Measurements from ENCODE around the gene ADAMTS6.

The ADAMTS6 gene

DNA sequence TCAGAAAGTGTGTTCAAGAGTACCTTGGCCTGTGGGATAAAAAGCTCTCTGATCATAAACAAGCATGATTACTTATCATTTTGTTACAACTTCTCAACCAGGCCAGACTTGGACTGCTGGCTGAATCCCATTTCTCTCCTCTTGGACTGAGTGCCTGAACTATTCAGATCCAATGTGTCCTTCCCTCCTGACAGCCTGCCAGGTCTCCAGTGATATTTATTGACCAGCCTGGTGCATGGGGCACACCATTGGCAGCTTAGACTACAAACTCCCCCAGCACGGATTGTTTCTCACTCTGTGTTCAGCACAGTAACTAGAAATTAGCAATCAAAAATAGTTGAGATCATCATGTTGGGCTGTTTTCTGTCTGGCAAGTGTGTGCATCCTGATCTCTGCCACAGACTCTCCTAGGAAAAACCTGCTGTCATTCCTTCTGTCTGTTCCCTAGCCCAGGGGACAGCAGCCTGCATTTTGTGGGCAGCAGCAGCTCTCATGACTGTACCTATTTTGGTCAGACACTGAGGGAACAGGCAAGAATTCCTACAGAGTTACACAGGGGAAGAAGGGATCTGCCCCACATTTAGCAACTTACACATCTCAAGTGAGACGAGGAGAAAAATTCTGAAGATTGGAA lies 348.1 kb downstream of the ADAMTS6 start:
- no peak for DNase-seq

DNA sequence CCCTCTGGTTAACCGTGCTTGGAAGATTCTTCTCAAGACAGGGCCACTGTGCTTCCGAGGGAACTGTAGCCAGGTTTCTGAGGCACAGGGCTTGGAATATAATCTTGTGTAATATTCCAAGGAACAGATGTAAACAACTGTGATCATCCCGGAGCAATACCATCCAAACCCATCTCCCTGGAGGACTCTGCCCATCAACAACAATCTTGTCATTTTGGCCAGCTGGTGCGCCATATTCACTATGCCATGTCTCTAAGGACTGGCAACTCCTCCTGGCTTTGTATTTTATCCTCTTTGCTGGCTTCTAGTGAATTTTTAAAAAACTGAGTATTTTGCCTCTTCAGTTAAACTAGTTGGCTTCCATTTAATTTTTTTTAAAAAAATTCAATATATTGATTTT lies 349.3 kb downstream of the ADAMTS6 start:
- DNase-seq: no peak

DNA sequence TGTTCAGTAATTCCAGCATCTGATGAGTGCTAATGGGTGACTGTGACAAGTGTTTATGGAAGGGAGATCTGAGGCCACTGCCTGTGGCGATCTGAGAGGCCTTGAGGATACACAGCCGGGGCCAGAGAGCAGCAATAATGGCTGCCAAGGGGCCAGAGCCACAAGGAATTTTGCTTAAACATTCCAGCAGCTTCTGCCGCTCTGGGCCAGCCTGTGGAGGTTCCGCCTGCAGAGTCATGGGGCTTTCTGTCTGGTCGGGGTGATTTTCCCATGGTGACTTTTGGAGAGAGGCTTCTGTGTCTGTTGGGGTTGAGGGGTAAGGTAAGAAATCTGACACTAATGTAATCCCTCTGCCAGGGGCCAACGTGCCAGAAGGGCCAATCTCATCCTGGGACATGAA lies 353.5 kb downstream of the ADAMTS6 start:
- DNase-seq: no peak

DNA sequence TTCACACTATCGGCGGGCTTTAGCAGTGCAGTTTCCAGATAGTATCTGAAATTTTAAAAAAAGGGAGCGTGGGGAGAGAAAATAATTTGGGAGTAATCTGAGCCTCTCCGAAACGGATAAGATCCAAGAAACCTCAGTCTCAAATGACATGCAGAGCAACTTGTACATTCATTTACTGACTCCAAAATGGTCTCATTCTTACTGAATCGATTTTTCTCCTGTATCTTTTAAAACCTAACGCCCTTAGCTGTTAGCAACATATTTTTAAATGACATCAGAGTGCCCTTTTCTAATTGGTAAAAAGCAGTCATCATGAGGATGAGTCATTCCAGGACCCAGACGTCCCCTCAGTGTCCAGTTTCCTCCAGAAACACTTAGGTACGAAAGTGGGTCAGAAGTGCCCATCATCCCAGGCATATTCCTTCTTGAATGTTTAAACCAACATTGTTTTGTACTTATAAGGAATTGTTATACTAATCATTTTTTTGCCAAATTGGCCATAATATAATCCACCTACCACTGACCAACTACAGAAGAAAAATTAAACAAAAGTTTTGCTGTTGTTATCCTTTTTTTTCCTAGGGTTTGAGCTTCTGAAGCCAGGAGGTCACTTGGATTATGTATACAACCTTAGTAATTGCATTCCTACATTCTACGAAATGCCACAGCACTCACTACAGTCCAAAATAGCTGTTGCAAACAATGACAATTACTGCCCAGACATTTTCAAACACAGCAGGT lies 354.4 kb downstream of the ADAMTS6 start:
- no peak for DNase-seq

DNA sequence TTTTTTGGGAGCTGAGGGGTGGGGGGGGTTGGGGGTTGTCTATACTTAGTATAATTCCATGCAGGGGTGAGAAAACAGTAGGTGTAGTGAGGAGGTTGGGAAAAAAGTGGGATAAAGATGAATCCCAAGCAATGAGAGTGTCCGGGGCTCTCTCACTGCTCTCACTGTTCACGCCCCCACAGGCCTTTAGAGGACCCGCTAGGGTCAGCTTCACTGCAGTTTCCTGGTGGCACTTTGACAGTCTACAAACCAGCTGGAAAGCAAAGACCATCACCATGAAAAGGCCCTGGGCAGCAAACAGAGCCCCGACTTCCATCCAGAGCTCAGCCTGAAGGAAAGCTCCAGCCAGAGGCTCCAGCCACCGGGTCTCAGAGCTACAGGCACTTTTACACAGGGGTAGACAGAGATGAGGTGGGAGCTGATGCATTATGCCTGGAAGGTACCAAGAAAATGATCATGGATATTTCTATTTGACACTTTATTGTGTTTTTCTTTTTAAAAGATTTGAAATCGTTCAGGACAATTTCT lies 355.1 kb downstream of the ADAMTS6 start:
- DNase-seq: no peak

DNA sequence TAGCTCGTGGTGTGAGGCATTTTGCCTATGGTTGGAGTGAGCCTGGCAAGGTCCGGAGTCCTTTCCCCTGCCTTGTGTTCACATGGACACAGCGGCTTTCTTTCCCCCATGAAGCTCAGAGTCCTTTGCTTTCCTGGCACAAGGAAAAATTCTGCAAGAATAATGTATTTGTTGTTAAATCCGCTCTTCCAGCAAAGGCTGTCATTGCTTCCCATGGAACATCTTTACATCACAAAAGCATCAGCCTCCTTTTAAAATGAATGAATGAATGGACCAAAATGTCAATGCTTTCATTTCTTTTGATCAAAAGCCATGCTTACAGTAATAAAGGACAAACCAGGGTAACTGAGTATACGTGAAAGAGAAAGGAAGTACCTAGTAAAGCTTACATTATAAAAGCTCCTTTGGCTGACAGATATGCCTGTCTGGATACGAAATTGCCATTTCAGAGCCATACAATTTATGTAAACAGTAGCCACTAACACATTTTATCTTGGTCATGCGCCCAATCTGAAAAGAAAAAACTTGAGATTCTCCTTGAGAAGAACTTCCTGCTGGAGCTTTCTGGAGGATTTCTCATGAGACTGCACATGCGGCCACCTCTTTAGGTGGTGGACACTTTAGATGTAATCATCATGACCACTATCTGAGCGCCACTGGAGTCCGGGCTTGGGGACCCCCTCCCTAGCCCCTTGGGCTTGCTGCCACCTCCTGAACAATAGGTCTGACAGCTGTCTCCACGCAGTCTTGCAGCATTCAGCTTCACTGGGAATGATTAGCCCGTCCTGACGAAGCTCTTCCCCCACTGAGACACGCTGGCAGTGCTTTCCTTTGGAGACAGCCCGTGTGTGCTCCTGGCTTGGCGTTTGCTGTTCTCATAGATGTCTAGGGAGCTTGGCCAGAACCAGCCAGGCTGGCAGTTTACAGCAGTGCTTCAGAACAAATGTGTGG lies 355.9 kb downstream of the ADAMTS6 start:
- DNase-seq: no peak

DNA sequence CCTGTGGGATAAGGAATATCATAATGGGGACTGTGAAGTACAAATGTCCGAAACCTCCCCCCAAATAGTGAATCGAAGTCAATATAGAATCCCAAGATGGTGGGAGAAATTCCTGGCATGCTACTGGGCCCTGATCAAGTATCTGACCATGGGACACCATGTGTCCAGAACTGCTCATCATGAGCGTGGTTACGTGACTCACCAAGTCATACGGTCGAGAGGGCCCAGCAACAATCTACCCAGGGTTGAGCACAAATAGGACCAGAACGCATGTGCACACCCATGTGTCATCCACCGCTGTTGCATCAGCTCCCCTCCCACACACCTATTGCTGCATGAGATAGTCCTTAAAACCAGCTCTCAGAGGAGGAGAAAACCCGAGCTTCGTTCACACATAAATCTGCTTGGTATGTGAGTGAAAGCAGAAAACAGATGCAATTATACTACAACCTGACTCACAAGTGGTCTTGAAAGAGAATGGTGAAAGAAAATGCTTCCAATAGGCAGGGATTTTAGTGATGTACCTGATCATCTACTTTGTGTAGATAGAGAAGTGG lies 359.8 kb downstream of the ADAMTS6 start:
- no peak for DNase-seq

DNA sequence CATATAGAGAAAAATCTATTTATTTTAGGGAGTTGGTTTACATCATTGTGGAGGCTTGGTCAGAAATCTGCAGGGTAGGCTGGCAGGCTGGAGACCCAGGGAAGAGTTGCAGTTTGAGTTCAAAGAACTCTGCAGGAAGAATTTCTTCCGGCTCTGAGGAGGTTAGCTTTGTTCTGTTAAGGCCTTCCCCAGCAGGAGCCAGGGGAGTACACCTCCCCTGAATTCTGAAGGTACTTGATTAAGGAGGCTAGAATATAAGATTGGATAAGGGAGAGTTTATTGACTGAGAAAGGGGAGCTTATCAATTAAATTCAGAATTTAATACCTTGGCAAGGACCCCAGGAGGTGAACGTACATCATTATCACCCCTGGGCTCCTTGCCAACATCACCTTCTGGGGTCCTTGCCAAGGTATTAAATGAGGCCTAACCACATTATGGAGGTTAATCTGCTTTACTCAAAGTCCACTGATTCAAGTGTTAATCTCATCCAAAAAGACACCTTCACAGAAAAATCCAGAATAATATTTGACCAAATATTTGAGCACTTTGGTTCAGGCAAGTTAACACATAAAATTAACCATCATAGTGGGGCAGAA lies 361.3 kb downstream of the ADAMTS6 start:
- no peak for DNase-seq

DNA sequence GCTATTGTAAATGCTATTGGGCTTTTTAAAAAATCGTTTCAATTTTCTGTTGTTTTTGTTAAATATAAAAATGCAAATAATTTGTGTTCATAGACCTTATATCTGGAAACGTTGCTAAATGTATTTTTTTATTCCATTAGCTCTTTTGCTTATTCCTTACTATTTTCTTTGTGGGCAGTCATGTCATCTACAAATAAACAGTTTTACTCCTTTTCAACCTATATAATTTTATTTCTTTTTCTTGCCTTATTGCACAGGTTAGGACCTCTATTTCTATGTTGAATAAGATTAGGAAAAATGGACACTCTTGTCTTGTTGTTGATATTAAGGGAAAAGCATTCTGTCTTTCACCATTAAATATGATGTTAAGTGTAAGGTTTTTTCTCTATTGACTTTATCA lies 364.2 kb downstream of the ADAMTS6 start:
- DNase-seq: no peak

DNA sequence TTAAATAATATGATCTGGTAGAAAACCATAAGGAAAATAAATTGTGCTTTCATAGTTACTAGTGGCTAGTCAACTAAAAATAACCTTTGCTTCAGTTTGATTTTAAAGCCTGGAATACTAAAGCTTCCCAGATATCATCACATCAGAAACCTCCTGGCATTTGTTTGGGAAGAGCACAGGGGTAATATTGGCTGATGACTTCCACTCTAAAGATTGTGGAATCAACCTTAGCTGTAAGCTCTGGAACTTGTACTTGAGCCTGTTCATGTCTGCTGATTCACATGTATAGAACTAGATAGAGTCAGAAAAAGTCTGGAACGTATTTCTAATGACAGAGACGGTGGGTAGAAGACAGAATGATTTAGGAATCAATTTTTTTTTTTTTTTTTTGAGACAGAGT lies 367.9 kb downstream of the ADAMTS6 start:
- no peak for DNase-seq

DNA sequence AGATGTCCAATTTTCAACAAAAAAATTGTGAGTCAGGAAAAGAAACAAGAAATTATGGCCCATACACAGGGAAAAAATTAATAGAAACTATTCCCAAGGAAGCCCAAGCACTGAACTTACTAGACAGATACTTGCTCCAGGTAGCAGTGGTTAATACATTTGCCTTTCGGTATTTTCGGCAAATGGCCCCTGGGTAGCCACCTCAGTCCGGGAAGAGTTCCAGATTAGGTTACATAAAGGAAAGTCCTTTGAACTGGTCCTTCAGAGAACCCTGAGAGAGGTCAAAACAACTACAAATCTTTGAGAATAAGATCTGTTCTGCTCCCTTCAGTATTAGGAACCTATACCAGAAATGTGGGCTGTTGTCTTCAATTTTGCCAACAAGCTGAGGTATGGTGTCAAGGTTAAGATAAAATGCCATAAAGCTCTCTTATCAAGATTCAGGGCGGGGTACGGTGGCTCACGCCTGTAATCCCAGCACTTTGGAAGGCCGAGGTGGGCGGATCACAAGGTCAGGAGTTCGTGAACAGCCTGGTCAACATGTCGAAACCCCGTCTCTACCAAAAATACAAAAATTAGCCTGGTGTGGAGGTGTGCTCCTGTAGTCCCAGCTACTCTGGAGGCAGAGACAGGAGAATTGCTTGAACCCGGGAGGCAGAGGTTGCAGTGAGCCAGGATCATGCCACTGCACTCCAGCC lies 369.6 kb downstream of the ADAMTS6 start:
- DNase-seq: no peak

DNA sequence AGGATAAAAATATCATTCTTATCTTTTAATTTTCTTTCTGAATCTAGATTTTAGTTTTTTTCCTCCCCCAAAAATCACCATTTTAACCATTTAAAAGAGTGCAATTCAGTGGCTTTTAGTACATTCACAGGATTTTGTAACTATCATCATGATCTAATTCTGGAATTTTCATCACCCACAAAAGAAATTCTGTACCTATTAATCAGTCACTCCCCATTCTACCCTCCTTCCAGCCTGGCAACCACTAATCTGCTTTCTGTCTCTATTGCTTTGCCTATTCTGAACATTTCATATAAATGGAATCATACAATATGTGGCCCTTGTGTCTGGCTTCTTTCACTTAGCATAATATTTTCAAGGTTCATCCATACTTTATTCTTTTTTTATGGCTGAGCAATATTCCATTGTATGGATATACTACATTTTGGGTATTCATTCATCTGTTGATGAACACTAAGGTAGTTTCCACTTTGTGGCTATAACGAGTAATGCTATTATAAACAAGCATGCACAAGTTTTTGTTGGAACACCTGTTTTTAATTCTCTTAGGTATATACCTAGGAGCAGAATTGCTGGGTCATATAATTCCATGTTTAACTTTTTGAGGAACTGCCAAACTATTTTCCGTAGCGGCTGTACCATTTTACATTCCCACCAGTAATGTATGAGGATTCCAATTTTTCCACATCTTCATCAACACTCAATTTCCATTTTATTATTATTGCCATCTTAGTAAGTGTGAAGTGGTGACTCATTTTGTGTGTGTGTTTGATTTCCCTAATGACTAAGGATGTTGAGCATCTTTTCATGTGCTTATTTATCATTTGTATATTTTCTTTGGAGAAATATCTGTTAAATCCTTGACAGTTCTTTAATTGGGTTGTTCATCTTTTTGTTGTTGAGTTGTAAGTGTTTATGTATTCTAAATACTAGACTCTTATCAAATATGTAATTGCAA lies 372.7 kb downstream of the ADAMTS6 start:
- no peak for DNase-seq

DNA sequence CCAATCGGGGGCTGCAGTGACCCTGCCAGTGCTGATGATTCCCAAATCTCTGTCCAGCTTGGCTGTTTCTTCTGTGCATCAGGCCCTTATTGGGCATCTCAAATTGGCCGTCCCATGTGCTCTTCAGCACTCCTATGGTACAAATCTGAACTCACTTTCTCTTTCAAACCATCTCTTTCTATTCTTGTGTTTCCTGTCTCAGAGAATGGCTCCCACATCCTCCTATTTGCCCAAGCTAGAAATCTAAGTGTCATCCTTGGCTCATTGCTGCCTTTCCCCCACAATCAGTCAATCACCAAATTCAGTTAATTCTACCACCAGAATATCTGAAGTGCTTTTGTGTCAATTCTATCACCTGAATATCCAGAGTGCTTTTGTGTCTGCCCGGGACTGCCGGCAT lies 376.4 kb downstream of the ADAMTS6 start:
- no peak for DNase-seq

DNA sequence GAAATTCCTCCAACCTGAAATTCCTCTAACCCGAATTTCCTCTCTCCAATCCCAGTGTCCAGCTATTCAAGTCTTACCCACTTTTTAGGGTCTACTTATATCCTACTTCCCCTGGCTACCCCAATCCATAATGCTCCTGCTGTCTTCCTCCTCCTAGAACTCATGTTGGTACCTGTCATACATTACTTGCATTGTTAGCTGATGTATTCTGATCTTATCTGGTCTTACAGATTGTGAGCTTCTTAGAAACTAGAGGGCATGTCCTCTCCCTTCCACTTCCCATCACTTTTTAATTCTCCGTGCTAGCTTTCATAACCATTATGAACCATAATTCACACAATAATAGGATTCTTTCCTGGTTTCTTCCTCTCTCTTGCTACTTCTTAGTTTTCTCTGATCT lies 376.9 kb downstream of the ADAMTS6 start:
- no peak for DNase-seq

DNA sequence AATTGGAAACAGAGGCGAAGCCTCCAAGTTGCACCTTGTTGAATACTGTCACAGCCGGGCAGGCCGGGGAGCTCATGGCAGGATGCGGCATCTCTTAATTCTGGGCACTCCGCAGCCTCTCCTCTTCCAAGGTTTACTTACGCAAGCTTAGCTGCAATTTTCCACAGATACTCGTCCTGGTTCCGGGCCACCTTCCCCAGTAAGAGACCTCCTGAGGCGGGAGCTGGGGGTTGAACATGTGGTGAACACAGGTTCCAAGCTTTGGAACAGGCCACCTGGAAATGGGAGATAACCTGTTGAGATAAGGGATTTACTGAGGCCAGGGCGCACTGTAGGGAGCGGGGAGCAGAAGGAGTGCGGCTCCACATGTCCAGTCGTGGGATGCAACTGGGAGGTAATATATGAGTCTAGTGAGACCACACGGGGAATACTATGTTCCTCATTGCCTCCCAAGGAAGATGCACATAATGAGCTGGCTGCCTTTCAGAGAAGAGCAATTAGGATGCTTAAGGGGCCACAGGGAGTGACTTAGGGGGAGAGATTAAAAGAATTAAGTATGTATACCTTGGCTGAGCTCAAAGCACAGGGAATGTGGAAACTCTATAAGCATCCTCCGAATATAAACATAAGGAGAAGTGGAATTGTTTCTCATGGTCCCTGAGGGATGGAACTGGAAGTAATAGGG lies 377.8 kb downstream of the ADAMTS6 start:
- DNase-seq: no peak

DNA sequence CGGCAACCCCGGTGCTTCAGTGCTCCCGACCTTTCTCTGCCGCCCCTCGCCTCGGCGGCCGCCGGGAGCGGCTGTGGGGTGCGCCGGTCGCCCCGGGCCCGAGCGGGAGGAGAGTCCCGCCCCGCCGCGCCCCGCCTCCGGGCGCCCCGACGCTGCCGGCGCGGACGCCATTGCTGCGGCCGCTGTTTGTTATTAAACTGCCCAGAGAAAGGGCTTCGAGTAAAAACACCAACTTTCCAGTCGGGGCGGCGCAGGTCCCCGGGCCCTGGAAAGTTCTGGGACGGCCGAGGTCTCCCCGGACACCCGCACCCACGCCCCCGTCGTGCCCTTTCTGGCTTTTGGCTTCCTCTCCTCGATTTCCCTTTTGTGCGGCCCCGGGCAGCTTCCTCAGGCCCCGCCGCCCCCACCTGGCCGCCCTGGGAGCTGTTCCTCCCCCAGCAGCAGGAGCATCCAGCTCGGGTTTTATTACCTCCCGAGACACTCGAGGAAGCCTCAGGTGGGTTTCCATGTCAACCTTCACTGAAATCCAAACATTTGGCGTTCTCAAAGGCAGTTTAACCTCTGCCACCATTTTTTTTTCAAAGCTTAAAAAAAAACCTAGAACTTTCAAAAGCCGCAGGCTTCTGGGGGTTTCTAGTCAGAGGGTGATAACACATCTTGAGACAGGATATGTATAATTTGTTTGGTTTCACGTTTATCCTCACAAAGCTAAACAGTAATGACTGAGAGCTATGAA lies 378.6 kb downstream of the ADAMTS6 start:
- peak; percentile 67 to 84 for DNase-seq

DNA sequence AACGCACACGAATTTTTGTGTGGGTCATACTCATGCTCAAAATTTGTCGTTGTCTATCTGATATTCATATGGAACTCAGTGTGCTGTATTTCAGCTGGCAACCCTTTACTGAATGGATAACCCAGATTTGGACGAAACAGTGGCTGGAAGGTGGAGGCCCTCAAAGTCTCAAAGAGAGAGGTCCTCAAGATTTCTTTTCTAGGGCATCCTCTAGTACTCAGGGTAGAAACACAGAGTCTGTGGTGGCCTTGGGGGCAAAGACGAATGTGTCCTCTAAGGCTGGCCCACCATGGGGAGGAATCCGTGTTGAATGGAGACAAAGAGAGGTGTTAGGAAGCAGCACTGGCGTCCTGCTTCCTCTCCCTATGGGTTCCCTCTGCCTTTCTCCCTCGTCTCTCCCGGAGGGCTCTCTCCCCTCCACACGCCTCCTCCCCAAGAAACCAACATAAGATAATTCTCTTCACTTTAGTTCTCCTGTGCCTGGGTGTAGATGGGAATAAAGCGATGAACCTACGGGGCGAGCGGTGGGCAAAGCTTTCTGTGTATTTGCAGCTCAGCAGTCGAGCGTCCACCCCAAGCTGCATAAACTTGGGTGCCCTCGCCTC lies 379.2 kb downstream of the ADAMTS6 start:
- DNase-seq: peak in 1 of 2 experiments; percentile 66

DNA sequence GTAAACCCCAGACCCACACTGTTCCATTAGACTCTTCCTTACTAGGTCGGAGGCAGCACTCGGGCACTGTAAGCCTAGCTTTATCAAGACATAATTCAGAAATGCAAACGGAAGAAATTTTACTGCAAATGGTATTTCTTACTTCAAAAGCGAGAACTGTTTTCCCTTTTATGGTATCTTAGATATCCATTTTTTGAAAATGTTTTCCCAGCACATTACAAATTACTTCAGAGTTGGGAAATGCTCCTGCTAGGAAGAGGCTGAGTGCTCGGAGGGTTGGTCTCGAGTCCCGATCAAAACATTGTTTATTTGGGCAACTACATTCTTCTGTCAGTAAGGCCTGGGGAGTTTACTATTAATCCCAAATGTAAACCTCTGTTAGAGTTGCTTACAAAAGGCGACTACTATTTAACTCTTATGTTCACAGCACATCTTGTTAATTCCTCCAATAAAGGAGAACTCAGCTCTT lies 380.1 kb downstream of the ADAMTS6 start:
- no peak for DNase-seq

All from NCI-H187 (cell line).